Measurements from ENCODE around the gene STK32C.

DNA sequence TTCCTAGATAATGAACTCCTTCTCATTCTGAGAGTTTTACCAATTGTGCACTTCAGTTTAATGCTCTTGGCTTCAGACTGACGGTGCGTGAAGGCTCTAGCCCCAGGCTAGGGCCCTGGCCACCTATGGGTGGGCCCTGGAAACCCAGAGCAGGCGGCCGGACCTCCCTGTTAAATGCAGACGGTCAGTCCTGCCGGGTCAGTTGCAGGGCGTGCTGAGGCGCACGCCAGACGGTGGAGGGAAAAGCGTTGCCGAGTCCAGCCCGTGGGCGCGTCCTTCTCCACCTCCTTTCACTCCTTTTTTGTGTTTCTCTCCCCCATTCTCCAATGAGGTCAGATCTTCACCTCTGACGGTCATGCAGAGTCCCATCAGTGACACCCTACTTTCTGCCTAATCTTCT, 118.7 kb downstream of the STK32C start:
- TF ChIP-seq, protein P1, sequence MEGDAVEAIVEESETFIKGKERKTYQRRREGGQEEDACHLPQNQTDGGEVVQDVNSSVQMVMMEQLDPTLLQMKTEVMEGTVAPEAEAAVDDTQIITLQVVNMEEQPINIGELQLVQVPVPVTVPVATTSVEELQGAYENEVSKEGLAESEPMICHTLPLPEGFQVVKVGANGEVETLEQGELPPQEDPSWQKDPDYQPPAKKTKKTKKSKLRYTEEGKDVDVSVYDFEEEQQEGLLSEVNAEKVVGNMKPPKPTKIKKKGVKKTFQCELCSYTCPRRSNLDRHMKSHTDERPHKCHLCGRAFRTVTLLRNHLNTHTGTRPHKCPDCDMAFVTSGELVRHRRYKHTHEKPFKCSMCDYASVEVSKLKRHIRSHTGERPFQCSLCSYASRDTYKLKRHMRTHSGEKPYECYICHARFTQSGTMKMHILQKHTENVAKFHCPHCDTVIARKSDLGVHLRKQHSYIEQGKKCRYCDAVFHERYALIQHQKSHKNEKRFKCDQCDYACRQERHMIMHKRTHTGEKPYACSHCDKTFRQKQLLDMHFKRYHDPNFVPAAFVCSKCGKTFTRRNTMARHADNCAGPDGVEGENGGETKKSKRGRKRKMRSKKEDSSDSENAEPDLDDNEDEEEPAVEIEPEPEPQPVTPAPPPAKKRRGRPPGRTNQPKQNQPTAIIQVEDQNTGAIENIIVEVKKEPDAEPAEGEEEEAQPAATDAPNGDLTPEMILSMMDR (IDR thresholded peaks at IDR 0.05; ENCODE audit: insufficient read depth, low read length) = no peak
- TF ChIP-seq, protein P2, sequence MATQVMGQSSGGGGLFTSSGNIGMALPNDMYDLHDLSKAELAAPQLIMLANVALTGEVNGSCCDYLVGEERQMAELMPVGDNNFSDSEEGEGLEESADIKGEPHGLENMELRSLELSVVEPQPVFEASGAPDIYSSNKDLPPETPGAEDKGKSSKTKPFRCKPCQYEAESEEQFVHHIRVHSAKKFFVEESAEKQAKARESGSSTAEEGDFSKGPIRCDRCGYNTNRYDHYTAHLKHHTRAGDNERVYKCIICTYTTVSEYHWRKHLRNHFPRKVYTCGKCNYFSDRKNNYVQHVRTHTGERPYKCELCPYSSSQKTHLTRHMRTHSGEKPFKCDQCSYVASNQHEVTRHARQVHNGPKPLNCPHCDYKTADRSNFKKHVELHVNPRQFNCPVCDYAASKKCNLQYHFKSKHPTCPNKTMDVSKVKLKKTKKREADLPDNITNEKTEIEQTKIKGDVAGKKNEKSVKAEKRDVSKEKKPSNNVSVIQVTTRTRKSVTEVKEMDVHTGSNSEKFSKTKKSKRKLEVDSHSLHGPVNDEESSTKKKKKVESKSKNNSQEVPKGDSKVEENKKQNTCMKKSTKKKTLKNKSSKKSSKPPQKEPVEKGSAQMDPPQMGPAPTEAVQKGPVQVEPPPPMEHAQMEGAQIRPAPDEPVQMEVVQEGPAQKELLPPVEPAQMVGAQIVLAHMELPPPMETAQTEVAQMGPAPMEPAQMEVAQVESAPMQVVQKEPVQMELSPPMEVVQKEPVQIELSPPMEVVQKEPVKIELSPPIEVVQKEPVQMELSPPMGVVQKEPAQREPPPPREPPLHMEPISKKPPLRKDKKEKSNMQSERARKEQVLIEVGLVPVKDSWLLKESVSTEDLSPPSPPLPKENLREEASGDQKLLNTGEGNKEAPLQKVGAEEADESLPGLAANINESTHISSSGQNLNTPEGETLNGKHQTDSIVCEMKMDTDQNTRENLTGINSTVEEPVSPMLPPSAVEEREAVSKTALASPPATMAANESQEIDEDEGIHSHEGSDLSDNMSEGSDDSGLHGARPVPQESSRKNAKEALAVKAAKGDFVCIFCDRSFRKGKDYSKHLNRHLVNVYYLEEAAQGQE (IDR thresholded peaks at IDR 0.05; ENCODE audit: insufficient replicate concordance, low read depth) = no peak
- no peak for TF ChIP-seq POLR2AphosphoS5 (IDR thresholded peaks at IDR 0.05; ENCODE audit: low read depth)
